IMR-90 (cell line): ENCODE data around the gene NR1I3.

ENCODE experiments used
- BHLHE40 ChIP-seq: fragments of 150-350 bp; IDR thresholded peaks from 2 replicates; pipeline ENCODE4 v1.6.1; 2016; ENCODE audit warnings: mild to moderate bottlenecking, low read depth, low read length
- CEBPB ChIP-seq: IDR thresholded peaks from 2 replicates; pipeline ENCODE4 v1.6.1; 2012; ENCODE audit warnings: low read depth, low read length, improper control_type of control experiment
- CHD1 ChIP-seq: IDR thresholded peaks from 2 replicates; pipeline ENCODE4 v1.6.1; 2012; ENCODE audit warnings: low read depth, low read length, improper control_type of control experiment
- FOS ChIP-seq: fragments of 150-350 bp; IDR thresholded peaks from 2 replicates; pipeline ENCODE4 v1.6.1; 2016; ENCODE audit warnings: low read depth, low read length
- MXI1 ChIP-seq: IDR thresholded peaks from 2 replicates; pipeline ENCODE4 v1.6.1; 2012; ENCODE audit warnings: low read depth, mild to moderate bottlenecking, low read length, moderate library complexity, borderline replicate concordance
- POLR2A ChIP-seq: IDR thresholded peaks from 2 replicates; pipeline ENCODE4 v1.6.1; 2012; ENCODE audit warnings: mild to moderate bottlenecking, low read depth, low read length
- RAD21 ChIP-seq: IDR thresholded peaks from 2 replicates; pipeline ENCODE4 v1.6.1; 2012; ENCODE audit warnings: low read length, improper control_type of control experiment
- RFX5 ChIP-seq: IDR thresholded peaks from 2 replicates; pipeline ENCODE4 v1.8.0; 2012; ENCODE audit warnings: low read depth, mild to moderate bottlenecking, low read length, moderate library complexity
- SMC3 ChIP-seq: fragments of 150-350 bp; IDR thresholded peaks from 2 replicates; pipeline ENCODE4 v1.6.1; 2016; ENCODE audit warnings: low read depth, mild to moderate bottlenecking, antibody characterized with exemption, low read length, moderate library complexity
- TF ChIP-seq, protein P1 (sequence below): conservative IDR thresholded peaks from 2 replicates; pipeline ENCODE4 v1.5.1; 2012; ENCODE audit warnings: mild to moderate bottlenecking, low read depth, low read length, improper control_type of control experiment
- TF ChIP-seq, protein P2 (sequence below): fragments of 150-350 bp; IDR thresholded peaks from 2 replicates; pipeline ENCODE4 v1.6.1; 2016; ENCODE audit warnings: low read depth, mild to moderate bottlenecking, low read length, moderate library complexity, borderline replicate concordance
- TF ChIP-seq, protein P3 (sequence below): fragments of 150-350 bp; IDR thresholded peaks from 2 replicates; pipeline ENCODE4 v1.6.1; 2017; ENCODE audit warnings: mild to moderate bottlenecking, antibody characterized with exemption, low read length, low read depth

DNA sequence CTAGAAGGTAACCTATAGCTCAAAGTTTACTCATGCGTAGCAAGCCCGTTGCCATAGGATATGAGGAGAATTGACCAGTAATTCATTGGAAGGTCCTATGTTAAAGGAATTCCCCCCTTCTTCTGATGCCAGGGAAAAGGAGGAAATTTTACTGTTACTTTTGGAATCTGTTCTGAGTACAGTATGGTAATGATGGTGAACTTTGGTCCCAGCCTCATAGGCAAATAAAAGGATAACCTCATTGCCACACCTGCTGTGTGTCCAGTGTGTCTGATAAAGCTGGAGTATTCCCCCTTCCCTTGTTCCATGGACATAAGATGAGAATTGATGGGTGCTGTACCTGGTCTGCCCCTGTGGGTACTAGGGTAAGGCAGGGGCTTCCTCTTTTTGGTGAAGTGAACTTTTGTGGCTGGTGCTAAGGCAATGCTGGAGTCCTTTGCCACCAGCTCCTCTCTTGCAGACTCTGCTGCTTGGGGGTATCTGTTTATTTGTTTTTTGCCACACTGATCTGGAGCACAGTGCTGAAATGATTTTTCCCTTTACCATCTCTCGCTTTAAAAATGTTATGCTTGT lies 49.6 kb upstream of the NR1I3 start:
- no peak for TF ChIP-seq BHLHE40
- TF ChIP-seq, protein P1, sequence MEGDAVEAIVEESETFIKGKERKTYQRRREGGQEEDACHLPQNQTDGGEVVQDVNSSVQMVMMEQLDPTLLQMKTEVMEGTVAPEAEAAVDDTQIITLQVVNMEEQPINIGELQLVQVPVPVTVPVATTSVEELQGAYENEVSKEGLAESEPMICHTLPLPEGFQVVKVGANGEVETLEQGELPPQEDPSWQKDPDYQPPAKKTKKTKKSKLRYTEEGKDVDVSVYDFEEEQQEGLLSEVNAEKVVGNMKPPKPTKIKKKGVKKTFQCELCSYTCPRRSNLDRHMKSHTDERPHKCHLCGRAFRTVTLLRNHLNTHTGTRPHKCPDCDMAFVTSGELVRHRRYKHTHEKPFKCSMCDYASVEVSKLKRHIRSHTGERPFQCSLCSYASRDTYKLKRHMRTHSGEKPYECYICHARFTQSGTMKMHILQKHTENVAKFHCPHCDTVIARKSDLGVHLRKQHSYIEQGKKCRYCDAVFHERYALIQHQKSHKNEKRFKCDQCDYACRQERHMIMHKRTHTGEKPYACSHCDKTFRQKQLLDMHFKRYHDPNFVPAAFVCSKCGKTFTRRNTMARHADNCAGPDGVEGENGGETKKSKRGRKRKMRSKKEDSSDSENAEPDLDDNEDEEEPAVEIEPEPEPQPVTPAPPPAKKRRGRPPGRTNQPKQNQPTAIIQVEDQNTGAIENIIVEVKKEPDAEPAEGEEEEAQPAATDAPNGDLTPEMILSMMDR, result no peak
- no peak for TF ChIP-seq POLR2A
- no peak for TF ChIP-seq RAD21
- TF ChIP-seq CHD1, result no peak
- TF ChIP-seq CEBPB, result no peak
- no peak for TF ChIP-seq FOS
- TF ChIP-seq, protein P2, sequence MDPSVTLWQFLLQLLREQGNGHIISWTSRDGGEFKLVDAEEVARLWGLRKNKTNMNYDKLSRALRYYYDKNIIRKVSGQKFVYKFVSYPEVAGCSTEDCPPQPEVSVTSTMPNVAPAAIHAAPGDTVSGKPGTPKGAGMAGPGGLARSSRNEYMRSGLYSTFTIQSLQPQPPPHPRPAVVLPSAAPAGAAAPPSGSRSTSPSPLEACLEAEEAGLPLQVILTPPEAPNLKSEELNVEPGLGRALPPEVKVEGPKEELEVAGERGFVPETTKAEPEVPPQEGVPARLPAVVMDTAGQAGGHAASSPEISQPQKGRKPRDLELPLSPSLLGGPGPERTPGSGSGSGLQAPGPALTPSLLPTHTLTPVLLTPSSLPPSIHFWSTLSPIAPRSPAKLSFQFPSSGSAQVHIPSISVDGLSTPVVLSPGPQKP, result no peak
- TF ChIP-seq SMC3, result no peak
- no peak for TF ChIP-seq MXI1
- TF ChIP-seq, protein P3, sequence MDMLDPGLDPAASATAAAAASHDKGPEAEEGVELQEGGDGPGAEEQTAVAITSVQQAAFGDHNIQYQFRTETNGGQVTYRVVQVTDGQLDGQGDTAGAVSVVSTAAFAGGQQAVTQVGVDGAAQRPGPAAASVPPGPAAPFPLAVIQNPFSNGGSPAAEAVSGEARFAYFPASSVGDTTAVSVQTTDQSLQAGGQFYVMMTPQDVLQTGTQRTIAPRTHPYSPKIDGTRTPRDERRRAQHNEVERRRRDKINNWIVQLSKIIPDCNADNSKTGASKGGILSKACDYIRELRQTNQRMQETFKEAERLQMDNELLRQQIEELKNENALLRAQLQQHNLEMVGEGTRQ, result no peak
- no peak for TF ChIP-seq RFX5
